WTC11 (cell line): ENCODE results near the gene PIGN. TPM values are rescaled to one million over a fixed set of nuclear protein-coding genes. Genes with fewer than 3 reads are reported as not detected.

ENCODE experiments used
- ATAC-seq: fragments of 200-7000 bp; cut with Tn5 transposase; 2 replicates; pipeline ENCODE4 v1.10.0; 2021; ENCODE audit warnings: mild to moderate bottlenecking, moderate library complexity
- CTCF ChIA-PET: fragments of 300-600 bp; sonication (Branson Sonifier 250); formaldehyde crosslinking; loops from one replicate; lab custom pipeline; 2021; ENCODE audit warnings: antibody characterized with exemption; lab: Charles Lee
- POLR2A ChIA-PET: fragments of 350-600 bp; sonication (Branson Sonifier 250); formaldehyde crosslinking; loops from one replicate; lab custom pipeline; 2021; ENCODE audit warnings: antibody characterized with exemption; lab: Charles Lee
- DNase-seq: peaks from one replicate; pipeline ENCODE4 v3.0.0; 2021; ENCODE audit warnings: low spot score
- H3K27ac Mint-ChIP-seq: 2 replicates; pipeline ENCODE4 v1.8.0; 2021; ENCODE audit warnings: mixed read lengths
- H3K27me3 Mint-ChIP-seq: 2 replicates; pipeline ENCODE4 v1.8.0; 2021; ENCODE audit warnings: low read depth, mild to moderate bottlenecking, moderate library complexity, mixed read lengths
- H3K36me3 Mint-ChIP-seq: 2 replicates; pipeline ENCODE4 v1.8.0; 2021; ENCODE audit warnings: mixed read lengths
- H3K4me1 Mint-ChIP-seq: 2 replicates; pipeline ENCODE4 v1.8.0; 2022; ENCODE audit warnings: mixed read lengths
- H3K4me3 Mint-ChIP-seq: 2 replicates; pipeline ENCODE4 v1.8.0; 2021; ENCODE audit warnings: mild to moderate bottlenecking, moderate library complexity, mixed read lengths
- H3K9me3 Mint-ChIP-seq: 2 replicates; pipeline ENCODE4 v1.8.0; 2021; ENCODE audit warnings: mixed read lengths
- ATF3 ChIP-seq: sonication (generic); formaldehyde crosslinking; conservative IDR thresholded peaks from 2 replicates; pipeline ENCODE4 v1.8.1; 2022; ENCODE audit warnings: mild to moderate bottlenecking, missing genetic modification reagents
- E2F1 ChIP-seq: sonication (generic); formaldehyde crosslinking; IDR thresholded peaks from 2 replicates; pipeline ENCODE4 v1.8.0; 2022; ENCODE audit warnings: mild to moderate bottlenecking, missing genetic modification reagents
- ESRRA ChIP-seq: sonication (generic); formaldehyde crosslinking; IDR thresholded peaks from 2 replicates; pipeline ENCODE4 v1.8.1; 2022; ENCODE audit warnings: mild to moderate bottlenecking, missing genetic modification reagents, borderline replicate concordance
- ETV6 ChIP-seq: sonication (generic); formaldehyde crosslinking; IDR thresholded peaks from 2 replicates; pipeline ENCODE4 v1.8.1; 2022; ENCODE audit warnings: mild to moderate bottlenecking, missing genetic modification reagents
- GRHL2 ChIP-seq: fragments of 250-450 bp; sonication (Bioruptor Pico); IDR thresholded peaks from 2 replicates; pipeline ENCODE4 v1.8.0; 2022; ENCODE audit warnings: mild to moderate bottlenecking, moderate library complexity; ENCODE audit not compliant: insufficient replicate concordance, severe bottlenecking
- HMGA2 ChIP-seq: fragments of 250-450 bp; sonication (Bioruptor Pico); IDR thresholded peaks from 2 replicates; pipeline ENCODE4 v1.4.0; 2021; ENCODE audit warnings: mild to moderate bottlenecking, moderate library complexity
- IRF2 ChIP-seq: sonication (generic); formaldehyde crosslinking; IDR thresholded peaks from 2 replicates; pipeline ENCODE4 v1.8.0; 2022; ENCODE audit warnings: low read depth, missing genetic modification reagents, borderline replicate concordance
- MXD4 ChIP-seq: fragments of 250-450 bp; sonication (Bioruptor Pico); IDR thresholded peaks from 2 replicates; pipeline ENCODE4 v1.8.0; 2021; ENCODE audit warnings: mild to moderate bottlenecking, moderate library complexity, borderline replicate concordance
- MYBL2 ChIP-seq: sonication (generic); formaldehyde crosslinking; IDR thresholded peaks from 2 replicates; pipeline ENCODE4 v1.8.1; 2023; ENCODE audit warnings: mild to moderate bottlenecking, moderate library complexity, missing genetic modification reagents
- OVOL2 ChIP-seq: fragments of 250-450 bp; sonication (Bioruptor Pico); IDR thresholded peaks from 2 replicates; pipeline ENCODE4 v1.9.0; 2021; ENCODE audit warnings: mild to moderate bottlenecking, borderline replicate concordance
- SP1 ChIP-seq: sonication (generic); formaldehyde crosslinking; conservative IDR thresholded peaks from 2 replicates; pipeline ENCODE4 v1.8.1; 2022; ENCODE audit warnings: missing genetic modification reagents
- ZBTB21 ChIP-seq: sonication (generic); formaldehyde crosslinking; IDR thresholded peaks from 2 replicates; pipeline ENCODE4 v1.8.1; 2023; ENCODE audit warnings: mild to moderate bottlenecking, missing genetic modification reagents, borderline replicate concordance
- ZBTB43 ChIP-seq: sonication (generic); formaldehyde crosslinking; IDR thresholded peaks from 2 replicates; pipeline ENCODE4 v1.8.1; 2023; ENCODE audit warnings: mild to moderate bottlenecking, missing genetic modification reagents
- ZNF219 ChIP-seq: sonication (generic); formaldehyde crosslinking; IDR thresholded peaks from 2 replicates; pipeline ENCODE4 v1.8.0; 2023; ENCODE audit warnings: missing genetic modification reagents, mild to moderate bottlenecking, borderline replicate concordance
- ZNF317 ChIP-seq: sonication (generic); formaldehyde crosslinking; IDR thresholded peaks from 2 replicates; pipeline ENCODE4 v1.8.1; 2023; ENCODE audit warnings: low read depth, mild to moderate bottlenecking, moderate library complexity, missing genetic modification reagents, borderline replicate concordance
- ZNF425 ChIP-seq: fragments of 250-450 bp; sonication (Bioruptor Pico); conservative IDR thresholded peaks from 2 replicates; pipeline ENCODE4 v1.9.0; 2021; ENCODE audit warnings: mild to moderate bottlenecking
- ZNF512 ChIP-seq: sonication (generic); formaldehyde crosslinking; IDR thresholded peaks from 2 replicates; pipeline ENCODE4 v1.8.1; 2022; ENCODE audit warnings: missing genetic modification reagents, borderline replicate concordance
- total RNA-seq: library from RNA; stranded (reverse); gene quantifications from 3 replicates; pipeline ENCODE4 v1.2.3, GENCODE V29; 2021

Gene PIGN
- total RNA-seq, 1 experiment from 2014 or later = 23.4 TPM

GRCh38 chr18:62033756-62034155, 153.1 kb downstream of the PIGN start:
- peaks cover 13% of the 10 kb centered on the region; the same call in 1 of the 2 replicates for H3K9me3 Mint-ChIP-seq
- CTCF ChIA-PET = interaction anchor here (1.0 kb wide), 1 partner anchor 452 kb away, joined by 3 read pairs; no protein-coding TSS in a partner anchor
- H3K4me3 Mint-ChIP-seq = no peak overlapping the region
- no peak overlapping the region for H3K27ac Mint-ChIP-seq
- no peak for ATAC-seq
- peaks cover 8% of the 10 kb centered on the region for H3K4me1 Mint-ChIP-seq
- no peaks in the 10 kb centered on the region; the same call in 1 of the 2 replicates for H3K27me3 Mint-ChIP-seq
- no peak for TF ChIP-seq ATF3
- TF ChIP-seq E2F1 (CRISPR knock-in tag) = no peak
- no peak for TF ChIP-seq ZNF512 (CRISPR knock-in tag)
- no peak for TF ChIP-seq MXD4 (CRISPR knock-in tag)
- no peak for TF ChIP-seq ETV6 (CRISPR knock-in tag)
- no peak for TF ChIP-seq ZNF425 (CRISPR knock-in tag)
- TF ChIP-seq HMGA2 (CRISPR knock-in tag) = no peak
- POLR2A ChIA-PET = no interaction called here
- no peaks in the 10 kb centered on the region for H3K36me3 Mint-ChIP-seq
- no peak for DNase-seq

- H3K4me1 Mint-ChIP-seq = peaks cover 14% of the 10 kb centered on the region
- CTCF ChIA-PET = no interaction called here
These were observed 153.6 kb downstream of the PIGN start for GRCh38 chr18:62033207-62033606.

GRCh38 chr18:62030091-62030985, 156.5 kb downstream of the PIGN start:
- ChIA-PET CTCF (no interaction called here), POLR2A (no interaction called here)
- H3K27me3 Mint-ChIP-seq = no peaks in the 10 kb centered on the region; the same call in 1 of the 2 replicates
- no peak overlapping the region for H3K27ac Mint-ChIP-seq
- ATAC-seq = no peak
- peaks cover 7% of the 10 kb centered on the region; the same call in 1 of the 2 replicates for H3K9me3 Mint-ChIP-seq
- no peaks in the 10 kb centered on the region for H3K36me3 Mint-ChIP-seq
- TF ChIP-seq MYBL2 (CRISPR knock-in tag) (no peak), SP1 (CRISPR knock-in tag) (no peak), ZNF317 (no peak), ESRRA (CRISPR knock-in tag) (no peak), ZBTB21 (CRISPR knock-in tag) (no peak)
- TF ChIP-seq, all 79 proteins: peak for 0
- DNase-seq = no peak
- peaks cover 27% of the 10 kb centered on the region for H3K4me1 Mint-ChIP-seq
- no peak overlapping the region for H3K4me3 Mint-ChIP-seq

More at GRCh38 chr18:62033207-62033606, 153.6 kb downstream of the PIGN start:
- no peak for TF ChIP-seq IRF2 (CRISPR knock-in tag)
- TF ChIP-seq ZBTB21 (CRISPR knock-in tag) = no peak
- no peak for TF ChIP-seq ZBTB43
- no peak for TF ChIP-seq ZNF219 (CRISPR knock-in tag)
- TF ChIP-seq OVOL2 (CRISPR knock-in tag) = no peak
- no peak for TF ChIP-seq GRHL2 (CRISPR knock-in tag)
- ATAC-seq (no peak), DNase-seq (no peak)
- peaks cover 13% of the 10 kb centered on the region; the same call in 1 of the 2 replicates for H3K9me3 Mint-ChIP-seq
- no peaks in the 10 kb centered on the region; the same call in 1 of the 2 replicates for H3K27me3 Mint-ChIP-seq
- H3K4me3 Mint-ChIP-seq = no peak overlapping the region
- no peak overlapping the region for H3K27ac Mint-ChIP-seq
- H3K36me3 Mint-ChIP-seq = no peaks in the 10 kb centered on the region
- POLR2A ChIA-PET = no interaction called here
